DMS 273 (cell line): ENCODE measurements around the gene MAP3K5.
"Not testable (repeated sequence)": the region's sequence is repeated elsewhere in the genome, so short reads cannot be mapped to it uniquely, and the experiment has no call there.

Experiments used
- DNase-seq: peaks from one replicate; lab custom pipeline; 2025; ENCODE audit not compliant: unreplicated experiment; lab: John Stamatoyannopoulos, UW

Gene MAP3K5

DNA sequence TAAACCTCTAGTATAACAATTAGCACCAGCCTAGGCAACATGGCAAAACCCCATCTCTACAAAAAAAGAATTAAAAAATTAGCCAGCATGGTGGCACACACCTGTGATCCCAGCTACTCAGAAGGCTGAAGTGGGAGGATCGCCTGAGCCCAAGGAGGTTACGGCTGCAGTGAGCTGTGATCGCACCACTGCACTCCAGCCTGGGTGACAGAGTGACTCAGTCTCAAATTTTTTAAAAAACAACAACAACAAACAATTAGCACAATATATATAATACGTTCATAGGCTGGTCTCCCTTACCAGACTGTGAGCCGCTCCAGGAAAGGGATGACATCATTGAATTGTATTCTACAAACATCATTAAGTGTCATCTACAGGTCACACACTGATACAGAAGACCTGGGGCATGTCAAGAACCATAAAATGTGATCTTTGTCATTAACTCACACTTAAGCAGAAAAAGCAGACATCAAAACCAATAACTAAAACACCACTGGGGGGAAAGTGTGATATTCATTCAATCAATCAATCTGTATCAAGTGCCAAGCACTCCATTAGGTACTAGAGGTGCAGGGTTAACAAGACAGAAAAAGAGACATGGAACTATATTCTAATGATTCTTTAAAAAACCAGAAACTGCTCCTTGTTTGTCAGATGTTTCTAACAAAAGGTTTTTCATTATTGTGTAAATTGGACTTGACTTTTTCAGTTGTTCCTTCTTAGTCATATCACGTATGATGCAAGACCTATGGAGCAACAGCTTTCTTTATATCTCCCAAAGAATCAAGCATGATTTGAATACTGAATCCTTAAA, 17.8 kb downstream of the MAP3K5 start:
- no peak for DNase-seq

DNA sequence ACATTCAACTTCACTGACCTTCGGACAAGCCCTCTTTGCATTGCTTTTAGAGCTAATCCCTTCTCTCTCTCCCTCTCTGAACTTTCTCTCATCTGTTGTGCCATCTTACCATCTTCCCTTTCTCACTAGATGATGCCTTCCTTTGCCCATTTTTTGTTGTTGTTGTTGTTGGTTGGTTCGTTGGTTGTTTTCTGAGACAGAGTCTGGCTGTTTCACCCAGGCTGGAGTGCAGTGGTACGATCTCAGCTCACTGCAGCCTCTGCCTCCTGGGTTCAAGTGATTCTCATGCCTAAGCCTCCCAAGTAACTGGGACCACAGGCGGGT, 18.8 kb downstream of the MAP3K5 start:
- DNase-seq, result no peak

DNA sequence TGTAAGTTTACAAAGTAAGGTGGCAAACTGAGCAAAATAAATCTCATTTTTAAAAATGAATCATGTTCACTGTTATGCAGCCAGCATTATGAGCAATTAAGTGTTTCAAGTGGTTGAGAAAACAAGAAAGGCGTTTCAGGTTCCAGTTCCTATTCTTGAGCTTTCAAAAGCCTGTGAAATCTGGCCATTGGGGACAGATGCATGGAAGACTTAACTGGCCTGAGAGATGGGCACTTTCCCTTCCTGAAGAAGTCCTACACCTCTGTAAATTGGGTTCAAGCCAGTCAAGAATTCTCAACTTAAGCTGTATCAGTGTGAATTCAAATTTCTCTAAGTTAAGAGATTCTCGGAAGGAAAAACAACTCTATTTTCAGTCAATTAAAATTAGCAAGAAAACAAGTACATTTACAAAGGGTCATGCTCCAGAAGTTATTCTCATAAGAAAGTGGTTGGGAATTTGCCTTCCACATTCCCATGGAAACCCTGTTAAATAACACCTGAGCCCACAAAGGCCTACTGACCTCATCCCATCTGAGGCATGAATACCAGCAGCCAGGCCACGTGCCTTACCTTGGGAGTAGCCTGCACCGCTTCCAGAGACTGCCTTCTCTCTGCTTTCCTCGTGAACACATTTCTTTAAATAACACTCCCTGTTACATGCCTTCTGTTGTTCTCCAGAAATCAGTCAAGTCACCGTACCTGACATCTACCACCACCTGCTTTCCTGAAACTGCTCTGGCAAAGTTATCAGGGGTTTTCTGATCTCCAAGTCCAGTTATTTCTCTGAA, 19.4 kb downstream of the MAP3K5 start:
- DNase-seq, result no peak

DNA sequence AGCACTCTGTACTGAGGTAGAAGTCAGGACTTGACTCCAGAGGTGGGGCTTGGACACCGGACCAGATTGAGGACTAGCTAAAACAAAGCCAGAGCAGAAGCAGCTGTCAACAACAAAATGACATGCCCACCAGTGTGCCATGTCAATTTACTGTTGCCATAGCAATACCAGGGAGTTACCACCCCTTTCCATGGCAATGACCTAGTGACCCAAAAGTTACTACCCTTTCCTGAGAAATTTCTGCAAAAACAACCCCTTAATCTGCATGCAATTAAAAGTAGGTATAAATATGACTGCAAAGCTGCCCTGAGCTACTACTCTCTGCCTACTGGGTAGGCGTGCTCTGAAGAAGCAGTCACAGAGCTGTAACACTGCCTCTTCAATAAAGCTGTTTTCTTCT, 21.0 kb downstream of the MAP3K5 start:
- peak; percentile 18 for DNase-seq

DNA sequence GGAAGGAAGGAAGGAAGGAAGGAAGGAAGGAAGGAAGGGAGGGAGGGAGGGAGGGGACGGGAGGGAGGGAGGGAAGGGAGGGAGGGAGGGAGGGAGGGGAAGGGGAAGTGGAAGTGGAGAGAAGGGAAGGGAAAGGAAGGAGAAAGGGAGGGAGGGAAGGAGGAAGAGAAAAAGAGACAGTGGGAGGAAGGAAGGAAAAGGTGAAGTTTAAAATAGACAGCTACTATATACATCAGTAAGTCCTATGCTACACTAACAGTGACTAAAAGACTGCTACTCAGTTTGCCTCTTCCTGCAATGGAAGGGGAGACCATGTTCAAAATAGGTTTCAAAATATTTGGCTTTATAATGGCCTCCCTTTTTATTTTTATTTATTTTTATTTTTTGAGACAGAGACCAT, 22.5 kb downstream of the MAP3K5 start:
- DNase-seq, result no peak

DNA sequence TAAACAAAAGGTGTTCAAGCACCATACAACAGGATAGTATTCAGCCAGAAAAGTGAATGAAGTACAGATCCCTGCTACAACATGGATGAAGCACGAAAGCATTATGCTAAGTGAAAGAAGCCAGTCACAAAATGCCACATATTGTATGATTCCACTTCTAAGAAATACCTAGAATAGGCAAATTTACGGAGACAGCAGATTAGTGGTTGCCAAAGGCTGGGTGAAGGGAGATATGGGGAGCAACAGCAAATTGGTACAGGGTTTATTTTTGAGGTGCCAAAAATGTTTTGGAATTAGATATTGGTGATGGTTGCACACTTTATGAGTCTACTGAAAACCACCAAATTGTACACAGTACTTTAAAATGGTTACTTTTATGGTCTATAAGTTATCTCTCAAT, 23.2 kb downstream of the MAP3K5 start:
- DNase-seq, result no peak

DNA sequence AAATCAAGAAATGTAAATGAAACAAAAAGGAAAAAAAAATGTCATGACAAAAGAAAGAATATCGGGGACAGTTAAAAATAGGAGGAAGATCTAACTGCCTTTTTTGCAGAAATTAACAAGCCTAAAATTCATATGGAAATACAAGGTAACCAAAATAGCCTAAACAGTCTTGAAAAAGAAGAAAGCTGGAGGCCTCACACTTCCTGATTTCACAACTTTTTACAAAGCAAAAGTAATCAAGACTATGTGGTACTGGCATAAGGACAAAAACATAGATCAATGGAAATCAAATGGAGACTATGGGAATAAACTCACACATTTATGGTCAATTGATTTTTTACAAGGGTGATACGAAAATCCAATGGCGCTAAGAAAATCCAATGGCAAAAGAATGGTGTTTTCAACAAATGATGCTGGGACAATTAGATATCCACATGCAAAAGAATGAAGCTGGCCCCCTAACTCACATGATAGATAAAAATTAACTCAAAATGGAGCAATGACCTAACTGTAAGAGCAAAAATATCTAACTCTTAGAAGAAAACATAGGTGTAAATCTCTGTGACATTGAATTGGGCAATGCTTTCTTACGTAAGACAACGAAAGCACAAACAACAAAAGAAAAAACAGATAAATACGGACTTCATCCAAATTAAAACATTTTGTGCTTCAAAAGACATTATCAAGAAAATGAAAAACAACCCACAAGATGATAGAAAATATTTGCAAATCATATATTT, 24.5 kb downstream of the MAP3K5 start:
- DNase-seq, result no peak

DNA sequence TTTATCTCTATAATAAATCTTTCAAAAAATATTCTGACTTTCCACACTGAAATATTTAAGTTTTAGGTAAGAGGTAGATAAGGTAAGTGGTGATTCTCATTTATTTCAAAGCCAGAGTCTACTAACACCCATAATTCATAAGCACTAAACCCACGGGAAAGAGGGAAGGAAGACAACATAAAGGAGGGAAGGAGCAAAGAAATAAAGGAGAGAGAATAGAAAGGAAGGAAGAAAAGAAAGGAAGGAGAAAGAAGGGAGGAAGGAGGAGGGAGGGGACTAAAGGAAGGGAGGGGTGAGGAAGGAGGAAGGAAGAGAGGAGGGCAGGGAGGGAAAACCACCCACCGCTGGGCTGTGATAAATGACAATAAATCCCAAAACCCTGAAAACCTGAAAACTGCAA, 25.2 kb downstream of the MAP3K5 start:
- no peak for DNase-seq

DNA sequence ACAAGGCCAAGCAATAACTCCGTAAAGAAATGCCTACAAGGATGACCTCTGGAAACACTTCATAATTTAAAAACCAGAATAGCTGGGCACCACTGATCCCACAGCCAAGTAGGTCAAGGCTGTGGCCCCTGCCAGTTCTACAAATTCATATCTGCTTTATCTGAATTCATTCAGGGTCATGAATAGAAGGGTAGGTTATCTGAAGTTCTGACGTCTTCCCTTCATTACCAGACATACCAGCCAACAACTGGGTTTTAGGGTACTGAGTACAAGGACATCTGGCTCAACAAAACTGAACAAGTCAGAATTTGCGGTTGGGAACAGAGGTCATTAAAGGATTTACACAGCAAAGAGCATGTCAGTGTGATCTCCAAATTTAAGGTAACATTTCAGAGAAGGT, 26.0 kb downstream of the MAP3K5 start:
- DNase-seq, result no peak

DNA sequence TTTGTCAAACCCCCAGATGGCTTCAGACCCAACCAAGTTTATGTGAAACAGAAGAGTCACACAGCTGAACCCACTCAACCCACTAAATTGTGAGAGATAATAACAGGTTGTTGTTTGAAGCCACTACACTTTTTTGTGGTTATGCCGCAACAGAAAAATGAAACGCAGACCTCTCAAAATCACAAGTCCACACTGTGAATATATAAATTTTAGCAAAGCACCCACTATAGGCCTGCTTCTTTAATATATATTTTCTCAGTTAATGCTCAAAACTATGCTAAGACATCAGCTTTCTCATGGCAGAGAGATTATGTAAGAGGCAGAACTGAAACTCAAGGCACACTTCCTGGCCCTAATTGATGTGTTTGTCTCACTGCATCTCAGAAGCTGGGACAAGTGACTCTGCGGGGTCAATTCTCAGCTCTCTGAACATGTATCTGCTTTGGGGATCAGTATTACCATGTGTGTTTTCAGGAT, 27.7 kb downstream of the MAP3K5 start:
- no peak for DNase-seq

DNA sequence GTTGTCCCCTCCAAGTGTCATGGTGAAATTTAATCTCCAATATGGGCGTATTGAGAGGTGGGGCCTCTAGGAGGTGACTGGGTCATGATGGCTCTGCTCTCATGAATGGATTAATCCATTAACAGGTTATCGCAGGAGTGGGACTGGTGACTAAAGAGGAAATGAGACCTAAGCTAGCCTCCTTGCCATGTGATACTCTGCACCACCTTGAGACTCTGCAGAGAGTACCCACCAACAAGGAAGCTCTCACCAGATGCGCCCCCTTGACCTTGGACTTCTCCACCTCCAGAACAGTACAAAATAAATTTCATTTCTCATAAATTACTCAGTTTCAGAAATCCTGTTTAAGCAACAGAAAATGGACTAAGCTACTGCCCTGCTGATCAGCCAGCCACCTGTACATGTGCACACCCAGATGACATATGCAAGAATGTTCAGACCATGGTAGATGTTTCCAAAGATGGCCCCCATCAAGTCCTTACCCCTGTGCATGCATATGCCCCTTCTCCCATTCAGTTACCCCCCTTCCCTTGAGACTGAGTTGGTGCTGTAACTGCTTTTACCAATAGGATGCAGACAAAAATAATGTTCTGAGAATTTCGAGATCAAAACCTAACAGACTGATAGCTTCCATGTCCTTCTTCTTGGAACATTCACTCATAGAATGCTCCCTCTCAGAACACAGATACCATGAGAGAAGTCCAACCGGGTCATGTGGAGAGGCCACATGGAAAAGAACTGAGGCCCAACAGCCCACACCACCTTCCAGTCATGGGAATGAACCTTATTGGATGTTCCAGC, 28.4 kb downstream of the MAP3K5 start:
- no peak for DNase-seq

DNA sequence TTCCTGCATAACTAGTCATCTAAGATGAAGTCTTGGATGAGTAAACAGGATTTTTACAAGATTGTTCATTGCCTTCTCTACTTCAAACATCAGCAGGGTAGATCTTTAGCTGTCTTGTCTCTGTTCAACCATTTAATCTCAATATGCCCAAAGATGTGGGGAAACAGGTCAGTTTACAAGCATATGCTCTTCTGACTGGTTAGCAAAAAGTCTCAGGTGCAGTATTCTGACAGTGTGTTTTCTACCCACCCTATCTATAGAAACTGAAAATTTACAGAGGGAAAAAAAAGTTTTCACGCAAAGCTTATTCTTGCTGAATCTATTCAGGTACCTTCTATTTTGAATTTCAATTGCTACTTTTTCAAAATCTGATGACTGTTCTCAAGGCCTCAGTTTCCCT, 29.0 kb downstream of the MAP3K5 start:
- DNase-seq, result no peak

DNA sequence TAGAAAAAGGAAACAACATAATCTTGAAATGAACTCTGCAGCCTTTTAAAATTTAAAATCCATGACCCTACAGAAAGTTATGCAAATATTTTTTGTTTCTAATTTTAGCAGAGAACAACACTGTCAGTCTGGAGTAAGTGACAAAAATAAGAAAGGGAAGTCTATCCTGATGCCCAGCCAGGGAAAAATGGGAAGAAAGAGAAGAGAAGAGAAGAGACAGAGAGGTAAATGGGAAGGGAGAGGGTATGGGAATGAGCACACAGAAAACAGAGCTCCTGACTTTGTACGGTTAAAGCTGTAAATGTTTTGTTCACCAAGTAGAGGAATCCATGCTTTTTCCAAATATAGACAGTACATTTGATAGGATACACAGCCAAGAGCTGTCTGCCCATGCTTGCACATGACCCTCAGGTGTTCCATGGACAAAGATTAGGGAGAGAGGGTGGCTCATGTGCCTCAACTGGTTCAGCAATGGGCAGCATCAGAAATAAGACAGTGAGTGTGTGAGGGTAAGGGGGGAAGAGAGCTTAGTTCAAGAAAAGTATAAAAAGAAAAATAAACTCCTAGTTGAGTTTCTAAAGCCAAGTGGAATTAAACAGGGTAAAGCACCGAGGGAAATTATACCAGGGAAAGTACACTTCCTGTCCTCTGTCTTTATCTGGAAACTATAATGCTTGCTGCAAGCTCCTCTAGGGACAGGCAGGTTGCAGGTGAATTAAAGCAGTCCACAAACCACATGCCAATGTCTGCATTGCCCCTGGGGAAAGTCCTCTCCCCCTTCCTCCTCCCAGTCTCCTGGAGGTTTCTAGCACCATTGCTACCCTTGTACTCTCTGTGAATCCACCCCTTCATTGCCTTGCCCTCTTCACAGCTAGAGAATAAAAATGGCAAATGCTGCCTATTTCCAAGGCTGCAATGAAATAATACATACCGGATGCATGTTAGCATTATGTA, 30.0 kb downstream of the MAP3K5 start:
- no peak for DNase-seq

DNA sequence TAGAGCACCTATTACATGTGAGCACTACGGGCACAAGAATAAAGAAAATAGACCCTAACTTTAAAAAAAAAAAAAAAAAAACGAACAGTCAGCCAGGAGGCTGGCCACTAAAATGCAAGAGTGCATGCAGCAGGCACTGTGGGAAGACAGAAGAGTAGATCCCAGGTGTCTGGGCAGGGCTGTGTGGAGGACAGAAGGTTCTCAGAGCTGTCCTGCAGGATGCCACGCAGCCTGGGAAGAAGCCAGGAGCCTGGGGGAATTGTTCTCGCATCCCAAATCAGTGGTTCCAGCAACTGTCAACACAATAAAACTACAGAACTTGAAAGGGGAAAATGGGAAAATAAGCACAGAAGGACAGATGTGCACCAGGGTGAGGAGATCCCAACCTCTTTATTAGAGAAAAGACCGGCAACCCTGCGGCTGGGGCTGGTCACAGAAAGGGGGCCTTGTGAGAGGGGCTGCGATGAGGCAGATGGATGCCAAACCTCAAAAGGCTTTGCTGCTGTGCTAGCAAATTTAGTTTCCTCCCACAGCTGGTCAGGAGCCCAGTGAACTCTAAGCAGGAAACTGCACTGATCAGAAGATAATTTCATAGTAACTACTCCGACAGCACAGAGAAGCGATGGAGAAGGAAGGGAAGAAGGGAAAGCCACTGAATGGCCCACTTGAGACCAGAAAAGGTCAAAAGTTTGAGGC, 30.9 kb downstream of the MAP3K5 start:
- DNase-seq, result peak; percentile 67

DNA sequence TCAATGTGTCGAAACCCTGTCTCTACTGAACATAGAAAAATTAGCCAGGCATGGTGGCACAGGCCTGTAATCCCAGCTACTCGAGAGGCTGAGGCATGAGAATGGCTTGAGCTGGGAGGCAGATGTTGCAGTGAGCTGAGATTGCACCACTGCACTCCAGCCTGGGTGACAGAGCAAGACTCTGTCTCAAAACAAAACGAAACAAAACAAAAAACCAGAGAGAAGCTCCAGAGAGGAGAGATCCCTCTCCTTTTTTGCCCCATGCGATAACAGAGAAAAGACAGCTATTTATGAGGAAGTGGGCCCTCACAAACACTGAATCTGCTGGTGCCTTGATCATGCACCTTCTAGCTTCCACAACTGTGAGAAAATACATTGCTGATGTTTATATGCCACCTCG, 31.5 kb downstream of the MAP3K5 start:
- not testable (repeated sequence) for DNase-seq

DNA sequence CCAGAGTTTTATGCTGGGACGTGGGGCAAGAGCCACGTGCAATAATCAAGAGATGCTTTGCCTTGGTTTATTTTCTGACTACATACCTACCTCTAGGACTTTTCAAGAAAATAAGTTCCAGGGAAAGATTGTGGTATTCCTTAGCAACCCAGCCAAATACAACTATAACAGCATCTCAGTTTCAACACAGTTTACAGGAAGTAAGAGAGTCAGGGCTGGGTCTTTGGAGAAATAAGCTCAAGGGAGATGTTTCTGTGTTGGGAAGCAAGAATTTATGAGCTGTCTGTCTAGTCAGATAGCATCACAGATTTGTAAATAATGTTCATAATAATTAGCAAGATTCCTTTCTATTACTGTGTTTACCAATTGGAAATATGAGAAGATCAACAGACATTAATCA, 35.1 kb downstream of the MAP3K5 start:
- DNase-seq, result no peak

DNA sequence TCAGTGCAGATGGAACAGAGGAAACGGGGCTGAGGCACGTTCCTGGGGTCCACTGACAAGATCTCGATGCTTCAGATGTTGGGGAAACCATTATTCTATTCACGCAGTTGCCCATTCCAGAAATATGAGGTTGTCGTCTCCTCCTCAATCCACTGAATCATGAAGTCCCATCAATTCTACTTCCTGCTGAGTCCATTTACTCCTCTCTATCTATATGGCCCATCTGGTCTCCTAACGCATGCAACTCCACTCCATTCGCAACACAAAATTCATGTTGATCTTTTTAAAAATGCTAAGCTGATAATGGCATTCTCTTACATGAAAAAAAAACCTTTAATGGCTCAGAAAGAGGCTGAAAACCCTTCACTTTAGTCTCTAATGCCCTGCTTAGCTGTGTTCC, 37.5 kb downstream of the MAP3K5 start:
- DNase-seq, result no peak

DNA sequence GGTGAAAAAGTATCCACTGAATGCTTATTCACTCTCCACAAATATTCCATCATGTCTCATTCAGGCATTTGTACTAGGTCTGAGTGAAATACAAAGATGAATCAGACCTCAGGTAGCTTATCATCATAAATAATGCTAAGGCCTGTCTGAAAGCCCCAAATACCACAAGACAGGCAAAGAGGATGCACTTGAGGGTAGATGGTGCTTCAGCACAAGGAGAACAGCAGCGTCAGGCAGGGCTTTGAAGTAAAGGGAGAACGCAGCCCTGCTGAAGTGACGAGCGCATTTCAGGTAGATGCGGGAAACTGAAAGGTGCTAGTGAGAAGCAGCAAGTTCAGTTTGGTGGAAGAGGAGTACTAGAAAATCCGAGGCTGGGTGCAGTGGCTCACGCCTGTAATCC, 38.7 kb downstream of the MAP3K5 start:
- no peak for DNase-seq

DNA sequence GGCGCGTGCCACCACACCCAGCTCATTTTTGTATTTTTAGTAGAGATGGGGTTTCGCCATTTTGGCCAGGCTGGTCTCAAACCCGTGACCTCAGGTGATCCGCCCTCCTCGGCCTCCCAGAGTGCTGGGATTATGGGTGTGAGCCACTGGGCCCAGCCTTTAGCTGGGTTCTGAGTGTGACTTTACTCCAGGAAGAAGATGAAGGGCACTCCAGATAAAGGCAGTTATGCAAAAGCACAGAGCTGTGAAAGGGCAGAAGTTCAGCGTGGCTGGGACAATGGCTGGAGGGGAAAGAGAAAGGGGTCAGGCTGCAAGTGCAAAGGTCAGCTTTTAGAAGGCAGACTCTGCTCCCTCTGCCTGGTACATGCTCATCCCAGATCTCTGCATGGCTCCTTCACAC, 39.7 kb downstream of the MAP3K5 start:
- DNase-seq, result no peak
